Keratinocyte (primary cell): ENCODE measurements around the gene SLC26A9. TPM values are rescaled to one million over a fixed set of nuclear protein-coding genes. Genes with fewer than 3 reads are reported as not detected.

ENCODE experiments used
- DNase-seq: peaks from one replicate; pipeline ENCODE4 v3.0.0-alpha.2; 2011; ENCODE audit warnings: low read depth, missing footprints, low spot score
- FAIRE-seq: peaks from 2 replicates; lab custom pipeline; 2011; peaks lifted over from hg19 to GRCh38; lab: Jason Lieb, UNC
- H2AFZ ChIP-seq: 2 replicates; pipeline ENCODE4 v1.6.0; 2012; ENCODE audit warnings: low read length, control low read depth, inconsistent platforms; ENCODE audit not compliant: control insufficient read depth
- H3K27ac ChIP-seq: 2 replicates; pipeline ENCODE4 v1.5.1; 2011; ENCODE audit warnings: low read length; ENCODE audit not compliant: control insufficient read depth, insufficient read depth
- H3K27me3 ChIP-seq: 3 replicates; pipeline ENCODE4 v1.6.0; 2011; ENCODE audit warnings: low read length; ENCODE audit not compliant: control insufficient read depth, insufficient read depth; ENCODE audit errors: extremely low read depth
- H3K36me3 ChIP-seq, 2 experiments: 2 replicates in 1 of 2; 3 replicates in 1 of 2; pipeline ENCODE4 v1.5.1; 2011; ENCODE audit warnings: low read length in 2 of 2, mild to moderate bottlenecking in 1 of 2; ENCODE audit not compliant: control insufficient read depth in 2 of 2, insufficient read depth in 2 of 2; ENCODE audit errors: extremely low read depth in 1 of 2
- H3K4me1 ChIP-seq: 3 replicates; pipeline ENCODE4 v1.5.1; 2011; ENCODE audit warnings: low read length; ENCODE audit not compliant: control insufficient read depth, insufficient read depth; ENCODE audit errors: extremely low read depth
- H3K4me2 ChIP-seq: 3 replicates; pipeline ENCODE4 v1.6.0; 2011; ENCODE audit warnings: low read depth, low read length; ENCODE audit not compliant: control insufficient read depth, insufficient read depth; ENCODE audit errors: extremely low read depth
- H3K4me3 ChIP-seq, 3 experiments: fragments of 200-600 bp in 1 of 3; sonication (generic) in 1 of 3; 2 replicates in 2 of 3; 3 replicates in 1 of 3; pipeline ENCODE4 v1.5.1; 2011 to 2016; ENCODE audit warnings: low read length in 3 of 3, mild to moderate bottlenecking in 3 of 3, control low read depth in 2 of 3, inconsistent platforms in 1 of 3, low read depth in 1 of 3, mixed read lengths in 1 of 3, mixed run types in 1 of 3, moderate library complexity in 1 of 3; ENCODE audit not compliant: control insufficient read depth in 2 of 3, insufficient read depth in 2 of 3; ENCODE audit errors: extremely low read depth in 1 of 3
- H3K79me2 ChIP-seq: 2 replicates; pipeline ENCODE4 v1.6.0; 2012; ENCODE audit warnings: low read length; ENCODE audit not compliant: control insufficient read depth, insufficient read depth
- H3K9ac ChIP-seq: 3 replicates; pipeline ENCODE4 v1.6.0; 2011; ENCODE audit warnings: low read length; ENCODE audit not compliant: control insufficient read depth, insufficient read depth; ENCODE audit errors: extremely low read depth
- H3K9me1 ChIP-seq: 3 replicates; pipeline ENCODE4 v1.6.0; 2011; ENCODE audit warnings: low read length; ENCODE audit not compliant: control insufficient read depth, insufficient read depth; ENCODE audit errors: extremely low read depth
- H3K9me3 ChIP-seq: 2 replicates; pipeline ENCODE4 v1.5.1; 2012; ENCODE audit warnings: low read depth, low read length; ENCODE audit not compliant: control insufficient read depth
- H4K20me1 ChIP-seq: 3 replicates; pipeline ENCODE4 v1.6.0; 2011; ENCODE audit warnings: low read length; ENCODE audit not compliant: control insufficient read depth, insufficient read depth; ENCODE audit errors: extremely low read depth
- CTCF ChIP-seq, 3 experiments: IDR thresholded peaks in 1 of 3; conservative IDR thresholded peaks in 1 of 3; optimal IDR thresholded peaks in 1 of 3; 2 replicates in 2 of 3; 3 replicates in 1 of 3; pipeline versions ENCODE3 to v1.5.1; 2011; ENCODE audit warnings: low read length in 3 of 3, mild to moderate bottlenecking in 3 of 3, moderate library complexity in 2 of 3, control low read depth in 1 of 3, inconsistent platforms in 1 of 3; ENCODE audit not compliant: insufficient read depth in 2 of 3; ENCODE audit errors: extremely low read depth in 1 of 3
- EZH2 ChIP-seq: IDR thresholded peaks from one replicate; pipeline ENCODE4 v1.6.1; 2012; ENCODE audit warnings: inconsistent platforms, mild to moderate bottlenecking, low read length, moderate library complexity
- dilution Hi-C: fragments of 300-500 bp; cut with MboI; formaldehyde crosslinking; loops from one replicate; pipeline ENCODE4 v1.7.0; 2020; ENCODE audit warnings: low sequenced_read_pairs; ENCODE audit not compliant: extremely low pct_ligation_motif_present
- polyA plus RNA-seq, 5 experiments: library from polyadenylated mRNA; depleted of rRNA in 3 of 5; stranded (reverse) in 3 of 5; stranded (forward) in 1 of 5; unstranded in 1 of 5; fragments of >200 nt; gene quantifications; 1 replicate in 1 of 5; 2 replicates in 3 of 5; 3 replicates in 1 of 5; pipeline versions ENCODE4 v1.2.1 to v1.2.3, GENCODE V29; 2011 to 2012; ENCODE audit warnings: missing spikeins in 2 of 5, low read depth in 1 of 5, low replicate concordance in 1 of 5

The SLC26A9 gene
- polyA plus RNA-seq, 1 donor (not counting 4 experiments of a cell fraction or from before 2014, with no cell fraction given) = 0.03 TPM

GRCh38 chr1:205974712-205975111, 31.5 kb upstream of the SLC26A9 start:
- no peak overlapping the region for H3K27ac ChIP-seq
- H3K4me1 ChIP-seq = no peaks in the 10 kb centered on the region
- no peaks in the 10 kb centered on the region for H4K20me1 ChIP-seq
- H3K36me3 ChIP-seq = peaks cover 0 to 3% of the 10 kb centered on the region in 2 experiments
- peaks cover 2% of the 10 kb centered on the region for H3K27me3 ChIP-seq
- FAIRE-seq (no peak), DNase-seq (no peak)
- no peaks in the 10 kb centered on the region for H3K79me2 ChIP-seq
- H3K9ac ChIP-seq = no peak overlapping the region
- no peak for TF ChIP-seq CTCF (optimal IDR thresholded peaks at IDR 0.05 in 1 of 3, IDR thresholded peaks at IDR 0.05 in 1 of 3, conservative IDR thresholded peaks at IDR 0.05 in 1 of 3; ENCODE audit: extremely low read depth in 1 of 3, insufficient read depth in 2 of 3, low read length in 3 of 3)
- no peak for TF ChIP-seq EZH2
- H3K9me1 ChIP-seq = no peaks in the 10 kb centered on the region
- H3K4me3 ChIP-seq = no peak overlapping the region
- no peak overlapping the region for H2AFZ ChIP-seq
- no peaks in the 10 kb centered on the region for H3K9me3 ChIP-seq
- H3K4me2 ChIP-seq = no peak overlapping the region
- dilution Hi-C loops = no loop called here

DNA sequence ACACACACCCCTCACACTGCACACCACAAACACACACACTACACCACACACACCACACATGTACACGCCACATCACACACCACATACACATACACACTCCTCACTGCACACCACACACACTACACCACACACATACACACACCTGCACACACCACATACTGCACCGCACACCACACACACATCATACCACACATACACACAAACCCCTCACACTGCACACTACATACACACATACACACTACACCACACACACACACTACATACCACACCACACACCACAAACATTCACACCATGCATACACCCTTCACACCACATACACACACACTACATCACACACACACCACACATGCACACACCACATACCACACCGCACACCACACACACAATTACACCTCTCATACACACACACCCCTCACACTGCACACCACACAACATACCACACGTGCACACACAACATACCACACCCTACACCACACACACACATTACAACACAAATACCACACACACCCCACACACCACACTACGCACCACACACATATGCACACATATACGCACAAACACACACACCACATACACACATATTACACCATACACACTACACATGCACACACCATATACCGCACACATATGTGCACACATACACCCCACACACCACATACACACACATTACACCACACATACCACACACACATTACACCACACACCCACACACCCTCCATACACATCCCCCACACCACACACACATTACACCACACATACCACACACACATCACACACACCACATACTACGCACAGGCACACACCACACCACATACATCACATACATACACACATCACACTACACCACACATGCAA, 30.3 kb upstream of the SLC26A9 start:
- Histone ChIP-seq H3K4me1 (no peaks in the 10 kb centered on the region), H3K27me3 (peaks cover 2% of the 10 kb centered on the region), H3K4me3 (no peak overlapping the region), H3K9ac (no peak overlapping the region), H3K9me1 (no peaks in the 10 kb centered on the region), H4K20me1 (no peaks in the 10 kb centered on the region), H3K9me3 (no peaks in the 10 kb centered on the region), H3K79me2 (no peaks in the 10 kb centered on the region), H3K4me2 (no peak overlapping the region), H2AFZ (no peak overlapping the region), H3K27ac (no peak overlapping the region), H3K36me3 (peaks cover 0 to 3% of the 10 kb centered on the region in 2 experiments)
- dilution Hi-C loops = no loop called here
- DNase-seq (no peak), FAIRE-seq (no peak)
- TF ChIP-seq CTCF (optimal IDR thresholded peaks at IDR 0.05 in 1 of 3, IDR thresholded peaks at IDR 0.05 in 1 of 3, conservative IDR thresholded peaks at IDR 0.05 in 1 of 3; ENCODE audit: extremely low read depth in 1 of 3, insufficient read depth in 2 of 3, low read length in 3 of 3) = no peak
- TF ChIP-seq EZH2 = no peak
